GM12865 (cell line): ENCODE results near the gene PPP2R5D.

Experiments used
- DNase-seq: peaks from one replicate; pipeline ENCODE4 v3.0.0; 2010; ENCODE audit warnings: low read depth
- H3K4me3 ChIP-seq: 2 replicates; pipeline ENCODE4 v1.5.1; 2011; ENCODE audit warnings: mild to moderate bottlenecking, low read depth, low read length, control low read depth
- CTCF ChIP-seq: IDR thresholded peaks from 2 replicates; pipeline ENCODE4 v1.5.1; 2011; ENCODE audit warnings: low read length, control low read depth, low read depth, inconsistent platforms; ENCODE audit not compliant: insufficient read depth; ENCODE audit errors: missing control alignments

Gene PPP2R5D

DNA sequence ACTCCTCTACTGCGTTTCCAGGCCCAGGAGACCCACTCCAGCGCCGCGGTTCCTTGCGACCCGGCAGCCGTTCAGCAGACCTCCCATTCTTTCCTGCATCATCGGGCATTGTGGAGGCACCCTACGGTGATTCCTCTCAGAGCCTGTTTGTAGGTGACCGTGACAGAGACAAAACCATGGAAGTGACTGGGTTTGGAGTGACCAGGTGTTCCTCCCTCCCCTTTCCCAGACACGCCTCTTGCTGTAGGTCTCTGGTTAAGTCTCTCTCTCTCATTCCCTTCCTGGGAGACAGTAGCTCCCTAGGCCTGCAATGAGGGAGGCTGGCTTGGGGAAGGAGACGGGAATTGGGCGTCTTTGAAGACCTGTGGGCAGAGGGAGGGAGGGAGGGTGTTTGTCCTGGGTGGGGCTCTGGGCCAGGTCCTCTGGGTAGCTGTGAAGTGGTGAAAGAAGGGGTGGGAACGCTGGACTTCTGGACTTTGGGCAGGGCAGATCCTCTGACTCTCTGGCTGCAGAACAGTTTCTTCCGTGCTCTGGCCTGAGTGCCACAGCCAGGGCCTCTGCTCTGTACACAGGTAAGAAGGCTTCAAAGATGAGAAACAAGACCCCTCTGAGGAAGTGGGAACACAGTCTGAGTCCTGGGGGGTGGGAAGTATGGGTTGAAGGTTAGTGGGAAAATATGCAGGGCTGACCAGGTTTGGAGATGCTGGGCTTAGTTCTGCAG, 75.8 kb downstream of the PPP2R5D start:
- DNase-seq = no peak

DNA sequence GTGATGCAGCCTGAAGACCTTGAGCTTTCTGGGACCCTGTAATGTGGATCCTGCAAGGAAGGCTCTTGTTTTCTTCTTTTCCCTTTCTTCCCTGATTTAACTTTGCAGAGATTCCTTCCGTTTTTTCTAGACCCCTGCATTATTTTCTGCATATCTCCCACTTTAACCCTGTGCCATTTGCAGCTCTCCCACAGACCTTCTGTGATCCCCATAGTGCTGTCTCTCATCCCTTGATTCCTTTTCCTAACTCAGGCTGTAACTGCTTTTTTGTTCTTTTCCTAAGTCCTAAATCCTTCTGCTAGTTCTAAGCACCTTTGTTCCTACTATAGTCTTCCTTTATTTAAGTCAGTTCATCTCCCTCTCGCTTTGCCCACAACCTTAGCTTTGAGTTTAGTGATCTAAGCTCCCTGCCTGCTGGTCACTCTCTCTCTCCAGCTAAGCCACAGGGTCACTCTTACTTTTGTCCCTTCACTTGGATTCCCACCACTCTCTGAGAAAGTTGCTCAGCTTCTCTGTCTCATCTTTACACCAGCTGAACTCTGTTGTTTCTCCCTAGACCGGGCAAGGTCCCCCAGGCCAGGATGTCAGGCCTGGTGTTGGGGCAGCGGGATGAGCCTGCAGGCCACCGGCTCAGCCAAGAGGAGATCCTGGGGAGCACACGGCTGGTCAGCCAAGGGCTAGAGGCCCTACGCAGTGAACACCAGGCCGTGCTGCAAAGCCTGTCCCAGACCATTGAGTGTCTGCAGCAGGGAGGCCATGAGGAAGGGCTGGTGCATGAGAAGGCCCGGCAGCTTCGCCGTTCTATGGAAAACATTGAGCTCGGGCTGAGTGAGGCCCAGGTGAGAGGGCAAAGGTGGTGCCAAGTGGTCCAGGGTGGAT, 76.6 kb downstream of the PPP2R5D start:
- DNase-seq = no peak
- no peak overlapping the region for H3K4me3 ChIP-seq
- TF ChIP-seq CTCF = no peak

More for the DNA sequence above, 75.8 kb downstream of the PPP2R5D start:
- H3K4me3 ChIP-seq = peak overlapping the region; percentile 65
- no peak for TF ChIP-seq CTCF

- no peak overlapping the region for H3K4me3 ChIP-seq
- no peak for TF ChIP-seq CTCF
- no peak for DNase-seq
Measured at GRCh38 chr6:43061861-43062260, 77.5 kb downstream of the PPP2R5D start.
